ENCODE data around the gene CLOCK. TPM values are rescaled to one million over a fixed set of nuclear protein-coding genes. Genes with fewer than 3 reads are reported as not detected.

CLOCK gene
- total RNA-seq, 1 donor from 2014 or later = 34.4 TPM

DNA sequence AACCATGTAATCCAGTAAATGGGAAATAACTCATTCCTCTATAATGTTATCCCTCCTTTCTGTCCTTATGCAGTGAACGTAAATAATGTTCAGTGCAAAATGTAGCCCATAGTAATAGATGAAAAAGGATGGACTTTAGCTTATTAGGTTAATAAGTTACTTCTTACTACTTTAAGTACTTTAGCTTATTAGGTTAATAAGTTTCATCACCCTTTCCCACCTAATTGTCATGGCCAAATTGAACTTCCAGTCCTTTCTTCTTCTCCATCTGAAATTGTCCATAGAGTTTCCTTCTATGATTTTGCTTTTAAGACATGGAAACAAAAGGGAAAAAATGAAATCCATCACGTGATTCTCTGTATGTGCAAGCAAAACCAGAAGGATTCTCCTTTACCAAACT lies 166.1 kb downstream of the CLOCK start:
- Histone ChIP-seq H3K9me3 (no peaks in the 10 kb centered on the region), H3K4me3 (no peak overlapping the region), H3K4me1 (no peaks in the 10 kb centered on the region), H3K36me3 (no peaks in the 10 kb centered on the region), H3K27me3 (no peaks in the 10 kb centered on the region), H3K27ac (no peak overlapping the region)
- no peak for DNase-seq (ENCODE audit: extremely low spot score in 2 of 2)
- intact Hi-C loops (cut with DNase I) = no loop called here
- TF ChIP-seq POLR2AphosphoS5 (IDR thresholded peaks at IDR 0.05; ENCODE audit: insufficient read depth in 1 of 2, low read depth in 1 of 2) = no peak

GRCh38 chr4:55378617-55379467 lies 167.9 kb downstream of the CLOCK start:
- Histone ChIP-seq H3K9me3 (no peaks in the 10 kb centered on the region), H3K4me1 (no peaks in the 10 kb centered on the region), H3K4me3 (no peak overlapping the region), H3K27me3 (no peaks in the 10 kb centered on the region), H3K36me3 (no peaks in the 10 kb centered on the region), H3K27ac (no peak overlapping the region)
- TF ChIP-seq, protein P1, sequence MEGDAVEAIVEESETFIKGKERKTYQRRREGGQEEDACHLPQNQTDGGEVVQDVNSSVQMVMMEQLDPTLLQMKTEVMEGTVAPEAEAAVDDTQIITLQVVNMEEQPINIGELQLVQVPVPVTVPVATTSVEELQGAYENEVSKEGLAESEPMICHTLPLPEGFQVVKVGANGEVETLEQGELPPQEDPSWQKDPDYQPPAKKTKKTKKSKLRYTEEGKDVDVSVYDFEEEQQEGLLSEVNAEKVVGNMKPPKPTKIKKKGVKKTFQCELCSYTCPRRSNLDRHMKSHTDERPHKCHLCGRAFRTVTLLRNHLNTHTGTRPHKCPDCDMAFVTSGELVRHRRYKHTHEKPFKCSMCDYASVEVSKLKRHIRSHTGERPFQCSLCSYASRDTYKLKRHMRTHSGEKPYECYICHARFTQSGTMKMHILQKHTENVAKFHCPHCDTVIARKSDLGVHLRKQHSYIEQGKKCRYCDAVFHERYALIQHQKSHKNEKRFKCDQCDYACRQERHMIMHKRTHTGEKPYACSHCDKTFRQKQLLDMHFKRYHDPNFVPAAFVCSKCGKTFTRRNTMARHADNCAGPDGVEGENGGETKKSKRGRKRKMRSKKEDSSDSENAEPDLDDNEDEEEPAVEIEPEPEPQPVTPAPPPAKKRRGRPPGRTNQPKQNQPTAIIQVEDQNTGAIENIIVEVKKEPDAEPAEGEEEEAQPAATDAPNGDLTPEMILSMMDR (IDR thresholded peaks at IDR 0.05) = no peak
- TF ChIP-seq POLR2A (IDR thresholded peaks at IDR 0.05) = no peak
- no peak for TF ChIP-seq POLR2AphosphoS5 (IDR thresholded peaks at IDR 0.05; ENCODE audit: insufficient read depth in 1 of 2, low read depth in 1 of 2)
- intact Hi-C loops (cut with DNase I) = no loop called here
- no peak for DNase-seq (ENCODE audit: extremely low spot score in 2 of 2)

Small RNA genes lying within 50 kb of the gene (small RNA-seq; reads per million reads assigned to genes)
- gene RF00019 = not detected

Other genes with a start within 250 kb of the CLOCK start
- gene SRD5A3, start 200.7 kb downstream of the CLOCK start, total RNA-seq = 25.5 TPM
- 171 TPM for gene TMEM165, start 151.0 kb downstream of the CLOCK start, total RNA-seq
- not detected for gene PDCL2, start 45.3 kb upstream of the CLOCK start, total RNA-seq
- 8.1 TPM for gene NMU, start 89.4 kb upstream of the CLOCK start, total RNA-seq